GM12892 (cell line): Measurements from ENCODE around the gene FCRL1.

Experiments
- POLR2AphosphoS5 ChIP-seq: IDR thresholded peaks from 2 replicates; pipeline ENCODE4 v1.6.1; 2011; ENCODE audit warnings: low read depth, low read length, control low read depth
- TAF1 ChIP-seq: IDR thresholded peaks from 2 replicates; pipeline ENCODE4 v1.6.1; 2011; ENCODE audit warnings: low read depth, mild to moderate bottlenecking, control low read depth, low read length, borderline replicate concordance

DNA sequence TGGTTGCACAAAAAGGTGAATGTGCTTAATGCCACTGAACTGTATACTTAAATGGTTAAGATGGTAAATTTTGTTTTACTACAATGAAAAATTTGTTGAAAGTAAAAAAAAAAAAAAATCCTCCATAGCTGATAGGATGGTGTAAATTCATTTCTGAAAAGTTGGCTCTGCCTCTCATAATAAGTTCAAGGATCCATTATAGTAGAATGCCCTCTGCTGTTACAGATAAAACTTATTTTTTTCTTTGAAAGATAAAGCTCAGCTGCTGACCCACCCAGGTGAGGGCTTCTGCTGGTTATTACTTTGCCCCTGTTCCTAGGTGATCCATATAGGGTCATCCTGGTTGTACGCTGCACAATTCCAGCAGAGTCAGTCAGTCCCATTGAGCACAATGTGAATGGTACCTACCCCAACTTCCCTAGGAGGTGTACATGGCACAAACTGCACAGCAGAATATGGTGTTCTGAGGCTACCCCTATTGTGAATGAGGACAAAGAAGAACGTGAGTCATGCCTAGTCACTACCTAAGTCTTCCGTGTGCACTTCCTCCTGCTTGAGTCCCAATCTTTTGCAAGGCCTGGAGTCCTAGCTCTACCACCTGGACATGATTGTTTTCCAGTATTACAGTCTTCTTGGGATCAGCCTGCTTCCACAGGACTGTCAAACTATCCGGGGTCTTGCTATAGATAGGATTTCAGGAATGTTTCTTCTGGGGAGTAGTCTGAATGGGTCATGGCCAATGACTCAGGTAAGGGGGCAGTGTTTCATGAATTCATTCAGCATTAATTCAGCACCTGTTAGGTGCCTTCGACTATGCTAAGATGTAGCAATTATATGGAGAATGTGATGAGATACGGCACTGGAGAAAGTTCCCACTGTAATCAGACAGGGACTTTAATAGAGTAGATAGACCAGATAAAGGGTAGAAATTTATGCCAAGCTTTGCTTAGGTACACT is 42.5 kb upstream of the FCRL1 start:
- TF ChIP-seq POLR2AphosphoS5 = no peak
- no peak for TF ChIP-seq TAF1
